Sigmoid colon (tissue), 4 donors: ENCODE data around the gene NKX6-2.

Experiments used
- EP300 ChIP-seq, 4 donors: sonication (generic); formaldehyde crosslinking; IDR thresholded peaks; one replicate each; pipeline ENCODE4 v1.6.1; 2017; ENCODE audit warnings: antibody characterized with exemption in 4 of 4
- POLR2A ChIP-seq, 2 donors: fragments of 450-650 bp; IDR thresholded peaks; one replicate each; pipeline ENCODE4 v1.6.1; 2016; ENCODE audit warnings: antibody characterized with exemption in 2 of 2, mild to moderate bottlenecking in 2 of 2, moderate library complexity in 2 of 2
- POLR2AphosphoS5 ChIP-seq, 4 donors: sonication (generic); formaldehyde crosslinking; IDR thresholded peaks; one replicate each; pipeline ENCODE4 v1.6.1; 2017; ENCODE audit warnings: antibody characterized with exemption in 4 of 4
- TF ChIP-seq, protein P1 (sequence below), 4 experiments: fragments of 450-650 bp in 3 of 4; fragments of 200-600 bp in 1 of 4; IDR thresholded peaks; one replicate each; pipeline ENCODE4 v1.5.1; 2016 to 2019; ENCODE audit warnings: antibody characterized with exemption in 4 of 4, mild to moderate bottlenecking in 3 of 4, moderate library complexity in 2 of 4

DNA sequence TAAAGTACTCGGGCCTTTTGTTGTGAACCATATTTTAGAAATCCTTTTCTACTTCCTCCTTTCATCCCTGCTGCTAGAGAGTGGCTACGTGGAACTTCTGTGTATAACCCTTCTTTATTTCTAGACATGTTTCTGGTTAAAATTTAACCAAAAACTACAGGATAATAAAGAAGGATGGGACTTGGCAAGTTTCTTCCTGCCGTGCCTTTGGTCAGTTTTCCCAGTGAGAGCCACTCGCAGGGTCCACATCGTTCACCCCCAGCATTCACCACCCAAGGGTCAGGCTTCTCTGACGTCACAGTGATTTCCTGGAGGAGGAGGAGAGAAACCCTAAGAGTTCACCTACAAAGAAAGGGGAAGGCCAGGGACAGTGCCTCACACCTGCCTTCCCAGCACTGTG, 45.4 kb downstream of the NKX6-2 start:
- TF ChIP-seq, protein P1, sequence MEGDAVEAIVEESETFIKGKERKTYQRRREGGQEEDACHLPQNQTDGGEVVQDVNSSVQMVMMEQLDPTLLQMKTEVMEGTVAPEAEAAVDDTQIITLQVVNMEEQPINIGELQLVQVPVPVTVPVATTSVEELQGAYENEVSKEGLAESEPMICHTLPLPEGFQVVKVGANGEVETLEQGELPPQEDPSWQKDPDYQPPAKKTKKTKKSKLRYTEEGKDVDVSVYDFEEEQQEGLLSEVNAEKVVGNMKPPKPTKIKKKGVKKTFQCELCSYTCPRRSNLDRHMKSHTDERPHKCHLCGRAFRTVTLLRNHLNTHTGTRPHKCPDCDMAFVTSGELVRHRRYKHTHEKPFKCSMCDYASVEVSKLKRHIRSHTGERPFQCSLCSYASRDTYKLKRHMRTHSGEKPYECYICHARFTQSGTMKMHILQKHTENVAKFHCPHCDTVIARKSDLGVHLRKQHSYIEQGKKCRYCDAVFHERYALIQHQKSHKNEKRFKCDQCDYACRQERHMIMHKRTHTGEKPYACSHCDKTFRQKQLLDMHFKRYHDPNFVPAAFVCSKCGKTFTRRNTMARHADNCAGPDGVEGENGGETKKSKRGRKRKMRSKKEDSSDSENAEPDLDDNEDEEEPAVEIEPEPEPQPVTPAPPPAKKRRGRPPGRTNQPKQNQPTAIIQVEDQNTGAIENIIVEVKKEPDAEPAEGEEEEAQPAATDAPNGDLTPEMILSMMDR (IDR thresholded peaks at IDR 0.05): no peak
- TF ChIP-seq POLR2AphosphoS5 (IDR thresholded peaks at IDR 0.05) (no peak), EP300 (IDR thresholded peaks at IDR 0.05) (no peak), POLR2A (IDR thresholded peaks at IDR 0.05) (no peak)
